ENCODE measurements around the gene CCNJL.

CCNJL gene

GRCh38 chr5:160330212-160330611 lies 17.8 kb upstream of the CCNJL start:
- FAIRE-seq: no peak

DNA sequence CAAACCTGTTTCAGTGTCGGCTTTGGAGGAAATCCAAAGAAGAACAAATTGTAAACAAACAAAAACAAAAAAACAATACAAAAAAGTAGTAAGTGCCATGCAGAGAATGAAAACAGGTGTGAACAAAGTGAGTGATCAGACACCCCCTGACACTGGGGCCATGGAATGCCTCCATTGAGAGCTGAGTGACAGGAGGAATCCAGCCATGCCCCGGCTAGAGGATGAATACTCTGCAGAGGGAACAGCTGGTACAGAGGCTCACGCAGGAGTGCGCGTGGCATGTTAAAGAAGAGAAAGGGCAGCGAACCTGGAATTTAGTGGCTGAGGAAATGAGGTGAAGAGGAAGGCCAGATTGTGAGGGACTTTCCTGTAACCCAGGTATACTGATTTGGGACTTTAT lies 15.5 kb upstream of the CCNJL start:
- no peak for FAIRE-seq

- no peak for FAIRE-seq
These were observed 14.6 kb upstream of the CCNJL start for GRCh38 chr5:160326981-160327380.

DNA sequence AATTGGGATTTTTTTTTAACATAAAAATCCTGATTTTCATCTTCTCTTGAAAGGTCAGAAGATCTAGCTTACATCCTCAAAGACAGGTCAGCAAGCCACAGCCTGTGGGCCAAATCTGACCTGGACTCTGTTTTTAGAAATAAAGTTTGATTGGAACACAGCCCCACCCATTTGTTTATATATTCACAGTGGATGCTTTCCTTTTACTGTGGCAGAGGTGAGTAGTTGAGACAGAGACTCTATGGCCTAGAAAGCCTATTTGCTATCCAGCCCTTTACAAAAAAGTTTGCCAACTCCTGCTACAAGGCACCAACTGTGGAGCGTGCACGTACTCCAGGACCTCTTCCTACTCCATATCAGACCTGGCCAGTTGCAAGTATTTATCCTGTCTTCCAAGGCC lies 13.4 kb upstream of the CCNJL start:
- FAIRE-seq: no peak

GRCh38 chr5:160324886-160325285 lies 12.5 kb upstream of the CCNJL start:
- FAIRE-seq: no peak

- FAIRE-seq: no peak
These were observed 6.0 kb upstream of the CCNJL start for GRCh38 chr5:160318409-160318808.

DNA sequence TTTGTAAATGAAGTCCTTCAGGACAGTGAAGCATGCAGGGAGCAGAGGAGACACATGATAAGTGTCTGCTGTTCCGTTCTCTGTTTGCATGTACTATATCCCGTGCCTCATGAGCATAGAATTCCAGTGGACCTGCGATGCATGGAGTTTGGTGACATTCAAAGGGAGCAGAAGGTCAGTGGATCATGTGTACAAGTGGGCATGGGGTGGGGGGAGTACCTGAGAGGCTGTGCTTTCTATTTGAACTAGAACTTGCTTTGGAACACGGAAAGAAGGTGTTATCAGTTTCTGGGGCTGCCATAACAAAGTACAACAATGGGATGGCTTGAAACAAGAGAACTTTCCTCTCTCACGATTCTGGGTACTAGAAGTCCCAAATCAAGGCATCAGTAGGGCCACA lies 5.1 kb upstream of the CCNJL start:
- FAIRE-seq: no peak

DNA sequence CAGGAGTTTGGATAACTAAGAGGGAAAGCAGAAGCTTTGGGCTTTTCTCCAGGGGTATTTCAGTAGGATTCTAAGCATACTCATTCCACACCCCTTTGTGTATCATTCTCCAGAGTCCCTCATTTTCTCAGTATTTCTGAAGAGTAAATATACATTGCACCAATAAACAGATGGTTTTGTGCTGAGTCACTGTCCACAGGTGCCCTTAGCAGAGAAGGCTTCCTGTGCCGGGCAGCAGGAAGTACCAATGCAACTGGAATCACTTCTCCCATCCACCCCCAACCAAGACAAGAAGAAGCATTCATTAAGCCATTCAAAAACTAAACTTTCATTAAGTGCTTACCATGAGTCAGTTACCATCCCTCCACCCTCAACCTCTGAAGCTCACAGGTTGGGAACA lies 3.6 kb upstream of the CCNJL start:
- FAIRE-seq: no peak

DNA sequence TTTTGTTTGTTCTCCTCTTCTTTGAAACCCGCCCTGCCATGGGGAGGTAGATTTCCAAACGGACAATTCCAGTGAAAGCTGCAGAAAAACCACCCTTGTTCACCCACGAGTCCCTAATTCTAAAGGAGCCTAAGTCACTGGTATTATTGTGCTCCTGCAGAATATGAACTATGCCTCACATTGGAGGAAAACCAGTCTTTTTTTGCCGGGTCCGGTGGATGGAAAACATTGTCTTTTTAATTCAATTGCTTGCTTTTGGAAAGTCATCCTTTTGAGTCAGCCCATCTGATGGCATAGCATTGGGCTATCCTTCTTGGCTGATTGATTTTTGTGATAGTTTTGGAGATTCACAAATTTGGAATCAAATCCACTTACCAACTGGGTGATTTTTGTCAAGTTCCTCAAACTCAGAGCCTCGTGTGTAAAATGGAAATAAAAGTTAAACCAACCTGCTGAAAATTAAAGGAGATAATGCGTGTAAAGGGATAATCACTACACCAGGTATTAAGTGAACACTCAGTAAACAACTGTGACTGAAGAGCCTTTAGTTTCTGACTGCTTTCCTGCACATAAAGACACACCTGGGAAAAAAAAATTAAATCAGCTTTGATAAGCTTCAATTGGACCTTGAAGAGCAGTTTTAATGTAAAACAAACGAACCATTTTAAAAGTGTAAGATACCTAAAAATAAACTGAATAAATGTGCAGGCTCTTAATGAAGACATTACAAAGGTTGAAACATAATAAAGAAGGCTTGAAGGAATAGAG lies 780 bp upstream of the CCNJL start:
- no peak for FAIRE-seq

DNA sequence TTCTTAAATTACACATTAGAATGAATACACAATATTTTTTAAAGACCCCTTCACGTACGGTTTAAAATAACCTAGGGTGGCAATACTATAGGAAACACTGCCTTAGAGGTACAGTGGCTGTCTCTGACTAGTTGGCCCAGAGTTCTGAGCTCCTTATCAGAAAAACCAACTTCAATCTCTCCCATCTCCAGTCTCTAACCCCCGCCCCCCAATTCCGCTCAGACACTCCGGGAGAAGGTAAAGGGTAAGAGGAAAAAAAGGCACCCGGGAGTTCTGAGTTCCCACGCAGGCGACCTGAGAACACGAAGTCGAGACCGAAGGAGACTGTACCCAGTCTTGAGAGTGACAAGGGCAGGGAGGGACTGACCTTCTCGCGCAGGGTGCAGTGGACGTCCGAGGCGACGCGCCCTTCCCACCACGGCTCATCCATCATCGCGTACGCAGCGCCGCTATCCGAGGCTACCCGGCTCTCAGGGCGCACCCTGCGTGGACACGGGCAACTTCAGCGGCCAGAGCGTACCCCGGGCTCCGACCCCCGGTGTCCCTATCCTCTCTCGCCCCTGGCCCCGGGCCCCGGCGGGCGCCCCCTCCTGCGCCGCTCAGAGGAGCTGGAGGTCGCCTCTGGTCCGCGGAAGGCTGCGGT lies 752 bp downstream of the CCNJL start:
- FAIRE-seq: no peak

DNA sequence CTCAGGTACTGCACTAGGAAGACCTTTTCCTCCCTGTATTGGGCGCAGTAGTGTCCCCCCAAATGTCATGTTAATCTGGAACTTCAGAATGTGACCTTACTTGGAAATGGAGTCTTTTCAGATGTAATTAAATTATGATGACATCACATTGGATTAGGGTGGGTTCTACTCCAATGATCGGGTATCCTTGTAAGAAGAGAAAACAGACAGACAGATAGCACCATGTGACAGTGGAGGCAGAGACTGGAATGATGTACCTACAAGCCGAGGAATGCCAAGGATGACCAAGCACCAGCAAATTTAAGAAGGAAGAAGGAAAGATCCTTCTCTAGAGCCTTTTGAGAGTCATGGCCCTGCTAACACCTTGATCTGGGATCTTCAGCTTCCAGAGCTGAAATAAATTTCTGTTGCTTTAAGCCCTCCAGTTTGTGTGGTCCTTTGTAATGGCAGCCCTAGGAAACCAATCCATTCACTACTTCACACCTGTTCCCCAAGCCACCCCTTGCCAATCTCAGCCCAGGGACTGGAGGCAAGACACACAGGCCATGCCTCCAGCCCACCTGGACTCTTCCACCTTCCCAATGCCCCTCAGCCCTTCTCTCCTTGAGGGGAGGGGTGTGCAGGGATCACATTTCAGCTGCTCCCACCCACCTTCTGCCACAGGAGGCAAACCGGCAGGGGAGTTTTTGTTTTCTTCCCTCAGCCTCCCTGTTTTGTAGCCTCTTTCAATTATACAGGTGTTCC lies 1.6 kb downstream of the CCNJL start:
- no peak for FAIRE-seq

- no peak for FAIRE-seq
These were observed 2.2 kb downstream of the CCNJL start for GRCh38 chr5:160310140-160310539.

- no peak for FAIRE-seq
These were observed 5.7 kb downstream of the CCNJL start for GRCh38 chr5:160306696-160307095.

- no peak for FAIRE-seq
These were observed 7.0 kb downstream of the CCNJL start for GRCh38 chr5:160305319-160305718.

- no peak for FAIRE-seq
These were observed 8.7 kb downstream of the CCNJL start for GRCh38 chr5:160303690-160304089.

GRCh38 chr5:160298189-160298588 lies 14.2 kb downstream of the CCNJL start:
- FAIRE-seq: no peak

- FAIRE-seq: no peak
These were observed 14.6 kb downstream of the CCNJL start for GRCh38 chr5:160297776-160298175.

DNA sequence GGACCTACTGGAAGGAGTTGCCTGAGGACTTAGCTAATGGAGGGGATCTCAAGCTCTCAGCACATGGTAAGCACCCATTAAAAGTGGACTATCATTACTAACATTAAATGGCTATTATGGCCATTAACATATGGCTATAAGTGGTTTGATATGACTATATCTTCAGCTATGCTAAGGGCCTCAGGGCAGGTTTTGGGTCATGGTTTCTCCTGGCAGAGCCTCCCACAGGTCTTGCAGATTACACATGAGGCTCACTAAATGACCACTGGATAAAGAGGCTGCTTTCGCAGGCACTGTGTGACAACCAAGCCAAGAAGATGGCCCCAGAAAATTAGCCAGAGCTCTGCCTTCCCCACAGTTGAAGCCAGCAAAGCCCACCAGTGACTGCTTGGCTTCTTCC lies 15.4 kb downstream of the CCNJL start:
- FAIRE-seq: no peak

GRCh38 chr5:160296496-160296895 lies 15.9 kb downstream of the CCNJL start:
- no peak for FAIRE-seq

DNA sequence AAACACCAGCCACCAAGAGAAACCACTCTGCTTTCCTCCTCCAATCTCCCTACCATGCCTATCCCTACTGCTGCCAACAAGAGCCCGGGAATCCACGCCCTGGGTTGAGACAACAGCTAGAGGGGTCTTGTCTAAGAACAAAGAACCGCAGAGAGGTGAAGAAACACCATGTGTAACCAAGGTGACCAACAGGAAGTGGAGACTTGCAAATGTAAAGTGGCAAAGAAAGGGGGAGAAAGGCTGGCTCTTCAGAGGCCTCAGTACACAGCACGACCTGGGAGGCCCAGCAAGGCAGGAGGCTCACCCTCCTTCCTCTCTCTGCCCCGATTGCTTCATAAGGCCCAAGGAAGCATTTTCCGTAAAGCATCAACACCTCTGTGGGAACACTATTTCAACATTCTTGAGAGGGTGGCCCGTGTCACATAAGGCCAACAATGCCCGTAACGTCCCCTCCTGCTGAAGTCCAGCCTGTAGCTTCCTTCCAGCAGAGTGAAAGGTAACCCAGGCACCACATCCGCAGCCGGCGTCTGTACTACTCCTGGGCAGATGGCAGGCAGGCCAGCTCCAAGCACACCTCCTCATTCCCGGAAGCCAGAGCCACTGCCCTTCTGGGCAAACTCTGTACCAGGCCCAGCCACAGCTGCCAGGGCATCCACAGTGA lies 18.3 kb downstream of the CCNJL start:
- no peak for FAIRE-seq

GRCh38 chr5:160293386-160293785 lies 19.0 kb downstream of the CCNJL start:
- no peak for FAIRE-seq

DNA sequence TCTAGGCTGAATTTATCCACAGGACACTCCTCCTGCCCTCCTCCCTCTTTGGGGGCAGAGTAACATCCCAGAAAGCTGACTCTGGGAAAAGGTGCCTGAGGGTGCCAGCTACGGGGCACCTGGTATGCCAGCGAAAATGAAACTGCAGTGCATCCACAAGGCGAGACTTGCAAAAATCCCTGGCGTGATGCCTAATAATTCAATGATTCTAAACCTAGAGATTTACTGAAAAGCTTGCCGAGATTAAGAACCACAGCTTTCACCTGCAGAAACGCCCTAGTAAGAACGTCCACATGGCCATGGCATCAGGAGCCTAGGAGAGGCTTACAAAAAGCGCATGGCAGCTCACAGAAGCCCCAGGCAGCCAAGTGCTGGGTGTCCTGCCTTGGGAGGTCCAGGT lies 20.9 kb downstream of the CCNJL start:
- no peak for FAIRE-seq

DNA sequence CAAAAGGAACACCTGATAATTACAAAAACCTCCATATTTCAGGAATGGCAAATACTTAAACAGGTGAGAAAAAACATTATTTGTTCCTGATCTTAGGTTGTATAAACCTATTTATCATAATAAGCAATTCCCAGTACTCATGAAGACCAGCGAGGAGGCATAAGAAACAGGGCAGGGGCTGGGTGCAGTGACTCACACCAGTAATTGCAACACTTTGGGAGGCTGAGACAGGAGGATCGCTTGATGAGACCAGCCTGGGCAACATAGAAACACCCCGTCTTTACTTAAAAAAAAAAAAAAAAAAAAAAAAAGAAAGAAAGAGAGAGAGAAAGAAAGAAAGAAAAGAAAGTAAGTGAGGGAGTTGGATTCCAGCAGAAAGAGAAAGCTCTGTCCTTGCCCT lies 21.6 kb downstream of the CCNJL start:
- FAIRE-seq: no peak

All from endometrium (tissue), 2 donors.